Stimulated activated CD4-positive, alpha-beta T cell treated with anti-CD3 and anti-CD28 coated beads, TNF-alpha, amount 100 ng/mL, for 4 hours (primary cell): ENCODE measurements around the gene GRID1.
"Not testable (repeated sequence)": the region's sequence is repeated elsewhere in the genome, so short reads cannot be mapped to it uniquely, and the experiment has no call there.

Experiments
- DNase-seq, 3 experiments: peaks; one replicate each; pipeline ENCODE4 v3.0.0-alpha.2; 2020; ENCODE audit warnings: low read depth in 3 of 3

GRID1 gene

GRCh38 chr10:85724215-85724614, 642.4 kb downstream of the GRID1 start:
- no peak for DNase-seq

GRCh38 chr10:85720931-85721590, 645.5 kb downstream of the GRID1 start:
- DNase-seq = no peak

GRCh38 chr10:85719408-85719807, 647.2 kb downstream of the GRID1 start:
- no peak for DNase-seq

- no peak for DNase-seq
These were observed 652.7 kb downstream of the GRID1 start for GRCh38 chr10:85713885-85714284.

- DNase-seq = no peak
These were observed 663.8 kb downstream of the GRID1 start for GRCh38 chr10:85702768-85703167.

- not testable (repeated sequence) for DNase-seq
These were observed 667.5 kb downstream of the GRID1 start for GRCh38 chr10:85699066-85699465.

- no peak for DNase-seq
These were observed 669.7 kb downstream of the GRID1 start for GRCh38 chr10:85696893-85697292.

- no peak for DNase-seq
These were observed 684.0 kb downstream of the GRID1 start for GRCh38 chr10:85682621-85683020.

- DNase-seq = no peak
These were observed 686.9 kb downstream of the GRID1 start for GRCh38 chr10:85679710-85680109.

- no peak for DNase-seq
These were observed 687.5 kb downstream of the GRID1 start for GRCh38 chr10:85679061-85679460.

- DNase-seq = no peak
These were observed 691.7 kb downstream of the GRID1 start for GRCh38 chr10:85674851-85675250.

- DNase-seq = no peak
These were observed 693.3 kb downstream of the GRID1 start for GRCh38 chr10:85673270-85673669.

- no peak for DNase-seq
These were observed 695.1 kb downstream of the GRID1 start for GRCh38 chr10:85671530-85671929.

- DNase-seq = no peak
These were observed 698.1 kb downstream of the GRID1 start for GRCh38 chr10:85668522-85668921.

- DNase-seq = no peak
These were observed 698.9 kb downstream of the GRID1 start for GRCh38 chr10:85667638-85668233.

- DNase-seq = no peak
These were observed 699.6 kb downstream of the GRID1 start for GRCh38 chr10:85666987-85667386.

GRCh38 chr10:85666102-85666501, 700.5 kb downstream of the GRID1 start:
- DNase-seq = no peak

GRCh38 chr10:85665681-85666080, 700.9 kb downstream of the GRID1 start:
- no peak for DNase-seq

GRCh38 chr10:85665078-85665477, 701.5 kb downstream of the GRID1 start:
- no peak for DNase-seq

GRCh38 chr10:85661123-85661522, 705.5 kb downstream of the GRID1 start:
- DNase-seq = no peak

GRCh38 chr10:85659331-85659730, 707.3 kb downstream of the GRID1 start:
- DNase-seq = no peak

- DNase-seq = no peak
These were observed 708.1 kb downstream of the GRID1 start for GRCh38 chr10:85658518-85658917.

- no peak for DNase-seq
These were observed 709.0 kb downstream of the GRID1 start for GRCh38 chr10:85657476-85658113.
